NCI-H748 treated with DMSO at 0.1 percent for 48 hours (cell line): Measurements from ENCODE around the gene ADGRL3.
"Not testable (repeated sequence)": the region's sequence is repeated elsewhere in the genome, so short reads cannot be mapped to it uniquely, and the experiment has no call there.

Source experiments
- DNase-seq: peaks from one replicate; lab custom pipeline; 2025; lab: John Stamatoyannopoulos, UW

ADGRL3 gene

DNA sequence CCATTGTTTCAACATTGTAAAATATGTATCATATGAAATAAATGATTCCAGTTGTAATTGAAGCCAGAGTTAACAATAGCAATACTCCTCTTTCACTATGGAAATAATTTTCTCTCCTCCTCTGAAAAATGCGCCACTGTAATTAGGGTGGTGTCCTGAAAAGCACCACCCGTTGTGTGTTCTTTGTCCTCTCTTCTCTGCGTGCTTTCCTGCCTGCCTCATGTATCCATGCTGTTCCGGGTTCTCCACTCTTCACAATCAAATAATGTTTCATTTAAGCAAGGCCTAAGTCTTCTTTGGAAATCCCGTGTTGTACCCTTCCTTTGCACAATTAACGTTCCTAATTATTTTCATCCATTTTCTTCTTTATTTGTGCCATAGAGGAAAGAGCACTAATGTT is 293.3 kb downstream of the ADGRL3 start:
- DNase-seq, result peak; percentile 73

DNA sequence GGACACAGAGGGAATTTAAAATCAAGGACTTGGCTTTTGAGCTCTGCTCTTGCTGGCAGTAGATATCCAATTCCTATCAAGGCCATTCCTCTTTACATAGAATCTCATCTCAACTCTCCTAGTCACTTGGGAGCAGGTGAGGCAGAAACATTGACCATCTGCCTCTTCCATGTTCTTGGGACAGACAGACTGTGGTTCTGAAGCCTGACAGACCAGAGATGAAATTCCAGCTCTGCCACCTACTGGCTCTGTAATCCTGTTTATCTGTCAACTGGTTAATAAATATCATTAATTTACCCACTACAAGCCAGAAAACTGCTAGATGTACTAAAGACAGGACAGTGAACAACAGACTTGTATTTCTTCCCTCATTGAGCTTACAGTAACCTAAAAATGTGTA is 300.8 kb downstream of the ADGRL3 start:
- DNase-seq, result no peak

DNA sequence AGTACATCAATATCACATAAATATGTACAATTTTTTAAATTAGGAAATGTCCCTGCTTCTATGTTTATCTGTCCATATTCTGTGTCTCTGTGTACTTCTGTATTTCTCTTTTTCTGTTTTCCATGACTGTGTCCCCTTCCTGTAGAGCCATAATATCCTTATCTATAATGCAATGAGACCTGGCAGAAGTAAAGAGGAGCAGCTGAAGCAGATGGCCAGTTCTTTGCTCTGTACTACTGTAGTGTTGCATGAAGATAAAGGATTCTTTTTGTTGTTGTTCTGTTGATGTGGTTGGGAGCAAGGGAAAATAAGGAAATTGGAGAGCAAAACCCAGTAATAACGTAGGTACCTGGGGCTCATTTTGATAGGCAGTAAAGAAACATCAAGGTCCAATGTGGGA is 301.7 kb downstream of the ADGRL3 start:
- no peak for DNase-seq

DNA sequence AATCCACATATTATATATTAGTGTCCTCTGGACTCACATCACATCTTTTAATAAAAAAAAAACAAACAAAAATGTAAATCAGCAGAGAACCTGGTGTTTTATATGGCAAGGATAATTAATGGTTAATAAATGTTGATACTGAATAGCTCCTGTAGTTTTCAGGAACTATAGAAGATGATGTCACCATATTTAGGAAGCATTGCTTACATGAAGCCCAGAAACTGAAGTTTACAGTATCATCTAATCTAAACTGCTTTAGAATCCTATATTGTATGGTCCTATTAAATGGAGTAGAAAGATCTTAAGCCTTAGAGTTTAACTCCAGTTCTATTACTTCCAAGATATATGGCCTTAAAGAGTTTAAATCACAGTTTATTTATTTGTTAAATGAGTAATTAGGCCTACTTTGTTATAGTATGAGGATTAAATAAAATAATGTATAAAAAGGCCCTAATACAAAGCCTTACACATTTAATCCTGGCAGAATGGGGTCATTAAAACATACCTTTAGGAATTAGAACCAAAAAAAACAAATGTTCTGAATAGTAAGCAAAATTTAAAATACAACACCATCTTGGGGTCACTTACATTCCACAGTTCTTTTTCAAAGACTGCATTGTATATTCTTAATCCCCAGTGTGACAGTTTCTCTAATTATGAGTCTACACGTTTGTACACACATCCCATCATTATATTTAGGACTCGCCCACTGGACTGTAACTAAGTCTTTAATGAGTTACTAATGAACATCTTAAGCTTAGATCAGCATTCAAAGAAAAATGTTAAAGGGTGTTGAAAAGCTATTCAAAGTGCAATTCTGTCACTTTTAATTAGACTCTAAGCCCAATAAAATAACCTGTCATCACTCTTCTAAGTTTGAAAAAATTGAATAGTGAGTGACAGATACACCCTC is 305.9 kb downstream of the ADGRL3 start:
- no peak for DNase-seq

DNA sequence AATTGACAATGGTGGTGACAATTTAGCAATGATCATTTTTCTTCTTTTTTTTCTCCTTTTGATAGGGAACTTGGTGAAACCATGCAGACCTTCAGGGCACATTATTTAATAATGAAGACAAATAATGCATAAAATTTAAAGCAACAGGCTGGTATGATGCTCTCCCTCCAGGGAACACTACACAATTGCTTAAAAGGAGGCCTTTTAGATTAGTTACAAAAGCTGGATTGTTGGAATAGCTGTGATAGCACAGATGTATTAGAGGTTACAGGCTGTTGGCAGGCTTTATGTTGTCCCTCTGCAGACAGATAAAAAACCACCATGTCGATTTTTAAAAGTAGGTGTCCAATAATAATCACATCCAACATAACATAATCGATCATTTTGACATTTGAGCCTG is 307.0 kb downstream of the ADGRL3 start:
- no peak for DNase-seq

DNA sequence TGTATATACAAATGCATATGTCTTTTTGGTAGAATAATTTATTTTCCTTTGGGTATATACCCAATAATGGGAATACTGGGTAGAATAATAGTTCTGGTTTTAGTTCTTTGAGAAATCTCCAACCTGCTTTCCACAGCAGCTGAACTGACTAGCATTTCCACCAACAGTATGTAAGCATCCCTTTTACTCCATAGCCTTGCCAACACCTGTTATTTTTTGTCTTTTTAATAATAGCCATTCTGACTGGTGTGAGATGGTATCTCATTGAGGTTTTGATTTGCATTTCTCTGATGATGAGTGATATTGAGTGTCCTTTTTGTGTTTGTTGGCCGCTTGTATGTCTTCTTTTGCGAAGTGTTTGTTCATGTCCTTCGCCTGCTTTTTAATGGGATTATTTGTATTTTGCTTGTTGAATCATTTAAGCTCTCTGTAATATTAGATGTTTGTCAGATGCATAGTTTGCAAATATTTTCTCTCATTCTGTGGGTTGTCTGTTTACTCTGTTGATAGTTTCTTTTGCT is 309.7 kb downstream of the ADGRL3 start:
- DNase-seq, result not testable (repeated sequence)

DNA sequence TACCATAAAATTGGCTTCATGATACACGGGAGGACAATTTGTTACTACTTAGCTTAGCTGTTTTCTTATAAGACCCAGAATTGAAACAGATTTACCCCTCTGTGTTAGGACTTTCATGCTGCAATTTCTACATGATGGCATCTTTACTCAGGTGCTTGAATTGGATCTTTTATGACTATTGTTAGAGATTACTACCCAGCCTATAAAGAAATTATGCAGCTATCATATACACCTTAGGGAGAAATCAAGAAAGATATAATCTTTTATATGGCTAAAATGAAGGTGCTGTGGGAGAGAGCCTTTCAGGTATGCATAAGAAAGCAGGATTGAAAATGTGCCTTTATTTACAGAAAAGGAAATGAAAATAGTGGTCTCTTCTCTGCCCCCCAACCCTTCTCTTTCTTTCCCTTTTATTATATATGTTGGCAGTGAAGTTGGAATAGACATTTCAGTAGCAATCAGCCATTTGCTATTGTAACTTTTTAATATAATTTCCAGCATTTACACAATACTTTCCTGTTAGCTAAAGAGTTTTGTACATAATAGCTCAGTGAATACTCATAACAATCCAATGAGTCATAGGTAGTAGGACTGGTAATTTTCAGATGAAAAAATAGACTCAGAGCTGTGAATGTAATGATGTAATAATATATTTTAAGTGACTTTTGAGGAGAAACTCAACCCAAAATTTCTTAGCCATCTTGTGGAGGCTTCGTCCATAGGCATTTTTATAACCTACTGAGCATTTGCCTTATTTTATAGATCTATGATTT is 311.8 kb downstream of the ADGRL3 start:
- no peak for DNase-seq

DNA sequence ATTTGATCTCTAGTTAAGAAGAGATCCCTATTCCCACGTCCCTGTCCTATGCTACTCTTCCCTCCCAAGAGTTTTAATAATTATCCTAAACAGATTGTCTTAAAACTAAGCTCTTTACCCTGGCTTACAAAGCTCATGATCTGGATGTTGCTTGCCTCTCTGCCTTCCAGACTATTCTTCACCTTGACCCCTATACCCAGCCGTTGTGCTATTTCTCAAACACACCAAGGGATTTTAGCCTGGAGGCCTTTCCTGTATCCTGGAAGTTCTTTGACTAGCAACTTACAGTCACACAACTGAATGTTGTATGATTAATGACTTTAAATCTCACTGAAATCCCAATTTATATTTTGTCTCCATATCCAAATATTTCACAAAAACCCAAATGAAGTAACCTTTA is 314.9 kb downstream of the ADGRL3 start:
- no peak for DNase-seq

DNA sequence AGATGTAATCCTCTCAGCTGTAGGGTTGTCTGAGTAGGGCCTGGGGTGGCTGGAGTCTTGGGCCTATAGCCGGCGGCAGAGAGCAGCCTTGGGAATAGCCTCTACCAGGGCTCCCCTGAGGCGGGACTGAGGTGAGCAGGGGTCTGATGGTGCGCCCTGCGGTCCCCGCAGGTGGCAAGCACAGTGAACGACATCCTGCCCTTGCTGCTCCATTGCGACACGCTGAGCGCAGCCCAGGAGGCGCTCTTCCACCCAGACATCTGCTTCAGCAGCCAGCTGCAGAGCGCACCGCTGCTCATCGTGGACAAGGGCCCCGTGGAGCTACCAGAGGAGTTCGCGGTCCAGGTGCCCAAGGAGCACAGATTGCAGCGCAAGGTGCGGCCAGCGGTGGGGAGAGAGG is 317.0 kb downstream of the ADGRL3 start:
- no peak for DNase-seq

DNA sequence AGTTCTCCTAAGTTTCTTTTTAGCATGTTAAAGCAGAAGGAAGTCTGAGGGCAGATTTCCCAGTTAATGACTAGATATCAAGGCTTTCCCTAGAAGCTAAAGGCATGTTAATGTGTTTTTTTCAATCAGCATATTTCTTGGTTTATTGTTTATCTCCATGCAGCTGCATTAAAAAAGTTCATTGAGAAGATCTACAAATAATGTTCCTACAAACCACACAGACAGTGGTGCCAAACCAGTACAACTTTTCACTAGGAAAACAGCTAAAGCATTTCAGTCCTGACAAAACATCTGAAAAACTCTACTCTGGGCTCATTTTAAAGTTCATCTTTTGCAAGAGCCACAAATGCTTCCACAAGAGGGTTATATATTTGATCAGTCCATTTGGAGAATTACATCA is 320.0 kb downstream of the ADGRL3 start:
- DNase-seq, result no peak

DNA sequence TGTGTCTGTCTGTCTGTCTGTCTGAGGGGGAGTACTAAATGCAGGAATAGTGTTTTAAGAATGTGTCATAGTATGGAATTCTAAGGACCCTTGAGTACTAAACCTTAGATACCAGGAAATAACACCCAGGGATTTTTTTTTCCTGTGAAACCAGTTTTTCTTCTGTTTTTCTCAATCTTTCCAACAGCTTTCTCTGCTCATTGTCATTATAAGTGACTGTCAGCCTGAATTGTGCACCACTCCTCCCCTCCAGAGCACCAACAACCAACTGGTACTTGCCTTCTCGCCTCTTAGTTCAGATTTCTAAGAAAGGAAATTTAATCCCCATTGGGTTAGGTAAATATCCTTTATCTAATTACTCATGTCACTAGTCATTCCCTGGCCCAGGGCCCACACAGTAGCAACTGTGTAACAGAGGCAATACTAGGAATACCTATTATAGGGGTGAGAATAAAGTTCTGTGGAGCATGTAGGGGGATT is 320.6 kb downstream of the ADGRL3 start:
- DNase-seq, result no peak

DNA sequence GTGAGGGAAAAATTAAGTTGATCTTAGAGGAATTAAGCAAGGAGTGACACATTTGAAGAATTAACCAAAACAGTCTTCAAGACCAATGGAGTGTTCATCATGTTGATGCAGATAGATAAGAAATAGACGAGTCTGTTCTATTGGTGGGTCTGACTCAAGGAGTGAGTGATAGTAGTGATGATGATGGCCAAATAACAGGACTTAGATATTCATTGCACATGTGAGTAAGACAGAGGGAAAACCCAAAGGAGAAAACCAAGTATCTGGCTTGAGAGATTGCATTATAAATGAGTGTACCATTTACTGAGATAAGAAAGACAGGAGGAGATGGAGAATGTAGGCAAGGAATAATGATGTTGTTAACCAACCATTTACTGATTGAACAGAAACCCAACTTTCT is 321.3 kb downstream of the ADGRL3 start:
- no peak for DNase-seq

DNA sequence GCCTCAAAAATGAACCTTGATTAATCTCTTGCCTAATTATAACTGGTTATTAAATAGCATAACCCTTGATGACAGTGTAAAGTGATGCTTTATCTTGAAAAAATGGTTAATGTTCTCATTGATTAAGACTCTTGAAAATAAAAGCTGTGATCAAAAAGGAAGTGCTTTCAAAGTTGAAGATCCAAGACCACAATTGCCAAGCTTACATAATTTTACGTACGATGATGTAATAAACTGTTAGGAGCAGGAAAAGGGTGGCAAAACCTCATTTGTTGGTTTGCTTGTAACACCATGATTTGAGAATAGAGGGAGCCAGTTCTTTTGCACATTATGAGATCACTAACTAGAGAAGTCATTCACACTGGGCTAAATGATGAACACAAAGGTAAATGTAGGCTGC is 322.2 kb downstream of the ADGRL3 start:
- no peak for DNase-seq

DNA sequence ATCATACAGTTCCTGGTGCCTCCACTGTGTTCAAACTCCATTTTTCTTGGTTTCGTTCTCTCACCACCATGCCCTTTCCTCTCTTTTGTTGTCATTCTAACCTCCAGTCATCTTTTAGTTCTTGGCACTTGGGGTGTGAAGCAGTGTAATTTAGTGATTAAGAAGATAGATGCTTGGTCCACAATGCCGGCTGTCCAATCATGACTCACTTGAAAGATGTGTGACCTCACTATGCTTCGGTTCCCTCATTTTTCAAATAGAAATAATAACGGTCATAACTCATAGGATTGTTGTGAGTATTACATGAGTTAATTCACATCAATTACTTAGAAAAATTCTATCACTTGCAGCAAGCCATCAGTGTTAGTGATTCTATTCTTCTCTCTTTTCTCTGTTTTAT is 327.8 kb downstream of the ADGRL3 start:
- no peak for DNase-seq

DNA sequence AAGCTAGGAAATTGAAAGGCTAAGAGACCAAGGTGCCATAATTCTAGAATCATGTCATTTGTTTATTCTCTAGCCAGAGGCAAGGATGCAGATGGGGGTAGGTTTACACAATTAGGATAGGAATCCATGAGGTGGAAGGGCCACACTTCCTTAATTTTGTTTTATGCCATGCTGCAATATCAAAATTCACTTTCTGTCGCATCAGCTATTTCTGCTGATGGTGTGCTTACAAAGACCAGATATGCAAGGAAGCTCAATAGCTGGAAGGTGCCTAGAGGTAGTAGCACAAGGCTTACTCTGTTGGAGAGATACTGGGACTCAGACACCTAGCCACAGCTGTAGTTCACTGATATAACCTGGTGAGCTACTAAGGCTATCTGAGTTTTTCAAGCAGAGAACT is 328.5 kb downstream of the ADGRL3 start:
- DNase-seq, result no peak

DNA sequence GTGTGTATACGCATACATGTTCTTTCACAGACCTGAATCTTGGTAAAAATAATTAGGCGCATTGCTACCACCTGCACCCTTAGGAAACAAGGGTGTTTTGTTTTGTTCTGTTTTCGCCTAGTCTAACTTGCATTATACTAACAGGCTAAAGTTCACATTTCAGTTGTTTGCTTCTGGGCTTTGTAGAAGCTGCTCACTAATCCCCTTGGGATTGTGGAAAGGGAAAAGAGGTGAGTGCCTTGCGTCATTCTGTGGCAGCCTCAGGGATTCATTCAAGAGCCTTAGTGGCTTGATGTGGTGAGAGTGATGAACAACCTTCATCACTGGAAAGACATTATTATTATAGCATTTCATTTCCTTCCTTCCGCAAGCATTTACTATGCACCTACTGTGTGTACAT is 331.1 kb downstream of the ADGRL3 start:
- DNase-seq, result no peak

DNA sequence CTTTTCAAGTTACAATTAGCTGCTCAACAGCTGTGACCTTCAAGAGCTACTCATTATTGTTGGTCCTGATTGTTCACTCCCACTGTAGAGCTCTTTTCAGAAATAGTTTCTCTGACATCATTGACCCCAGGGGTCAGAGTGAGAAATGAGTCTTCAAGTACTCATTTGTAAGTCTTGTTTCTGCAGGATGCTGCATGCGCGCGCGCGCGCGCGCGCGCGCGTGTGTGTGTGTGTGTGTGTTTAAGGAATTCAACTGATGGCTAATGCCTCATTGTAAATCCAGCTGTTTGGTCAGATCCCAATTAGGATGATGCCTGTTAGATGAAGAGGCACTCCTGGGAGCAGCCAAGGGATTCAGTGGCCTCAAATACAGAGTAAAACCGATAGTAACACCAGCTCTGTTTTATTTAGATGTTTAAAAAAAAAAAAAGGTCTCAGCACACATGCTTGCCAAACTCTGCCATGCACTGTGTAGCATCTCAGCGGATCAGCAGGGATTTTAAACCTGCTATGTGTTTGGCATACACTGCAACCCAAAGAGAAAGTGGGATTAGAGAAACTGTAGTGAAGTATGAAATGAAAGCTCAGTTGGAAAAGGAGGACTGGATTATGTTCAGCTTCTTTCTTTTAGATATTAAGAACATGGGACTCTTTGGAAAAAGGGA is 332.3 kb downstream of the ADGRL3 start:
- DNase-seq, result no peak

DNA sequence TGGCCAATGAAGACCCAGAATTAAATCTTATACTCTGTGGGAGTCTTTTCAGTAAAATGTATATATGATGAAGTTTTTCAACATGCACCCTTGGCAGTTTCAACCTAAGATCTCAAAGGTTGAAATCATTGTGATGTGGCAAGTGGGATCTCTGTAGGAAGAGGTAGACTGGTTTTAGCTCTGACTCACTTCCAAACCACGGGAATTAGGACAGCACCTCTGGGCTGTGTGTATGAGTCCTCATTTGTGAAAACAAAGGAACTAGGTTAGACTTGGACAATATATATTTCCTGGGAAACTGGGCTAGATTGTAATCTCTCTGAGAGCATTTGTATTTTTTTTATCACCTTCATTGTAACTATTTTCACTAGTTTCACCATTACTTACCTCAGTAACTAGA is 333.0 kb downstream of the ADGRL3 start:
- DNase-seq, result no peak

DNA sequence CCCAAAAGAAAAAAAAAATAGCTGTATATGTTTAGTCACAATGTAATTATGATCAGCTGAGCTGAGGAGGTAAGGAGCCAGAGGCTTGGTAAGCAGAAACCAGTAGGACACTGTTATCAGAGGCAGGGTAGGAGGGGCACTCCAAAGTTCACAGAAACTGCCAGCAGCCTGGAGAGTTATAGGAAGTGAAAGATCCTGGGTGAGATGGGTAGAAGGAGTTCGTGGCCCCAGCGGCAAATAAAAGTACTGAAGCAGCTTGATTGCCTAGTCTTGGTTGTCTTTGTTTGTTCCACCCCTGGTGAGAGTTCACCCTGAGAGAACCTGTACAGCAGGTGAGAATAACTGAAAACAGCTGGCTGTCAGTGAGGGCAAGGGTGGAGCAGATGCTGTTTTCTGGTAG is 340.8 kb downstream of the ADGRL3 start:
- DNase-seq, result peak; percentile 53

DNA sequence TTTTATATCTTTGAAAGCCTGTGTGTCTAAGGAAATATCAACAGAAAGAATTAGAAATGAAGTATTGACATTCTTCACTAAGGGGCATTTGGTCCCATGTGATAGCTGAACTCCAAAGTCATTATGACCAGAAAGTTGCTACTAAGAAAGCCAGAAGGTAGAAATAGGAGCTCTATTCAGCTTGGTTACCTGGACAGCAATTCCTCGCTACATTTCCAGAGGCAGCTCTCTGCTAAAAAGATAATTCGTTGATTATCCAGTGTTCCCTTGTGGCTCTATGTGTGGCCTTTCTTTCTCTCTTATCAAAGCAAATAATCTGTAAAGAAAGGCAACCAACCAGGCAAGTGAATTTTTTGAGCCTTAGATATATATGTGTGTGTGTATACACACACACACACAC is 341.3 kb downstream of the ADGRL3 start:
- DNase-seq, result no peak

DNA sequence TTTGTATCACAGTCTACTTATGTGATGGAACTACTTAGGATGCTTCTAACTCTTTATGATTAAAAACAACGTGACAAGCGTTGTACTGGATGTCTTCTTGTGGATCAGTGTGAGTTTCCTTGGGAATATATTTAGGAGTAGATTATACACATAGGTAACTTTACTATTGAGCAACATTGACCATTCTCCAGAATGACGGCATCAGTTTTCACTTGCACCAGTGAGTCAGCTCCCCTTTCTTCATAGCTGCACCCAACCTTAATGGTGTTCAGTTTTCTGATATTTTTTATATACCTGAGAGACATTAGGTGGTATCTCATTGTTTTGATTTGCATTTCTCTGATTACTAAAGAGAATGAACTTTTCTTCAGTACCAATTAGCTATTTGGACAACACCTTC is 343.9 kb downstream of the ADGRL3 start:
- DNase-seq, result no peak

DNA sequence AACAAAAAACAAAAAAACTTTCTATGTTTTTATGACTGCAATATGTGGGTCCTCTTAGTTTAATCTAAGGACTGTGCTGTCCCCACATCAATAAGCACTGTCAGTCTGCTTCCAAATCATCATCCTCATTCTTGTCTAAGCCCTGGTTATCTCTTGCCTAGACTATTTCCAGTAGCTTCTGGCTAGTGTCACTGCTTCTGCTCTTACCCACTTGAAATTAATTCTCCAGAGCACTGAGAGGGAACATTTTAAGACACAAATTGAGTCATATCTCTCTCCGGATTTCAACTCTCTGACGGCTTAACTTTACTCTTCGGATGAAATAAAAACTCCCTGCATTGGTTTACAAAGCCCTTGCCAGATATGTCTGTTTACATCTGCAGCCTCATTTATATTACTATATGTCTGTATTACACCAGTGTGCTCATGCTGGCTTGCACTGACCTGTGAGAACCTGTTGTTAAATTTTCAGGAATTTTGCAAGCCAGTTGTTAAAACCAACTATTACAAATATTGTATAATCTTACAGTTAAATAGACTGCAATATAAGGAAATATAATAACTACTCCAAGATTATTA is 345.9 kb downstream of the ADGRL3 start:
- no peak for DNase-seq
